OCI-LY7 (cell line): ENCODE results near the gene CTDSP1. TPM values are rescaled to one million over a fixed set of nuclear protein-coding genes. Genes with fewer than 3 reads are reported as not detected.

Experiments used
- BruUV-seq: library from RNA; stranded (reverse); fragments of 400-500 nt; replicated peaks from 2 replicates; lab custom pipeline; 2021; lab: Mats Ljungman, UMichigan
- CTCF ChIA-PET: fragments of 300-600 bp; sonication (Branson Sonifier 250); formaldehyde crosslinking; loops from one replicate; lab custom pipeline; 2022; ENCODE audit warnings: antibody characterized with exemption; ENCODE audit not compliant: unreplicated experiment; lab: Charles Lee
- POLR2A ChIA-PET: fragments of 300-600 bp; sonication (Branson Sonifier 250); formaldehyde crosslinking; loops from one replicate; lab custom pipeline; 2022; ENCODE audit warnings: antibody characterized with exemption; lab: Charles Lee
- DNase-seq: peaks from one replicate; pipeline ENCODE4 v3.0.0-alpha.2; 2015; ENCODE audit warnings: low spot score
- H2AFZ ChIP-seq: fragments of 200-600 bp; sonication (generic), shearing (Covaris generic); 2 replicates; pipeline ENCODE4 v1.6.1; 2014; ENCODE audit warnings: mild to moderate bottlenecking, antibody characterized with exemption, low read length, moderate library complexity
- H3K27ac ChIP-seq: fragments of 200-600 bp; sonication (generic); 2 replicates; pipeline ENCODE4 v1.5.1; 2014; ENCODE audit warnings: mixed run types, low read depth, mild to moderate bottlenecking, moderate library complexity, low read length, inconsistent platforms; ENCODE audit not compliant: poor library complexity, severe bottlenecking
- H3K36me3 ChIP-seq: fragments of 200-600 bp; sonication (generic); 2 replicates; pipeline ENCODE4 v1.6.1; 2014; ENCODE audit warnings: mild to moderate bottlenecking, antibody characterized with exemption, low read length, moderate library complexity, mixed read lengths; ENCODE audit not compliant: insufficient read depth
- H3K4me1 ChIP-seq: fragments of 200-600 bp; sonication (generic); 2 replicates; pipeline ENCODE4 v1.5.1; 2014; ENCODE audit warnings: mild to moderate bottlenecking, low read length; ENCODE audit not compliant: insufficient read depth, poor library complexity, severe bottlenecking
- H3K4me2 ChIP-seq: fragments of 200-600 bp; sonication (generic); 2 replicates; pipeline ENCODE4 v1.6.1; 2014; ENCODE audit warnings: mild to moderate bottlenecking, low read length
- H3K4me3 ChIP-seq: fragments of 200-600 bp; sonication (generic); 2 replicates; pipeline ENCODE4 v1.5.1; 2014; ENCODE audit warnings: mild to moderate bottlenecking, low read depth, low read length; ENCODE audit not compliant: poor library complexity, severe bottlenecking
- H3K79me2 ChIP-seq: fragments of 200-600 bp; sonication (generic); 2 replicates; pipeline ENCODE4 v1.6.1; 2016; ENCODE audit warnings: low read depth, mild to moderate bottlenecking, low read length, moderate library complexity, mixed read lengths; ENCODE audit not compliant: insufficient read depth
- H3K9me2 ChIP-seq: fragments of 200-600 bp; sonication (generic); 2 replicates; pipeline ENCODE4 v1.6.1; 2016; ENCODE audit warnings: mild to moderate bottlenecking, low read length, mixed read lengths; ENCODE audit not compliant: insufficient read depth
- H3K9me3 ChIP-seq: fragments of 200-600 bp; sonication (generic); 2 replicates; pipeline ENCODE4 v1.6.1; 2014; ENCODE audit warnings: mild to moderate bottlenecking, mixed run types, low read length, mixed read lengths
- H4K20me1 ChIP-seq: fragments of 200-600 bp; sonication (generic); 2 replicates; pipeline ENCODE4 v1.6.1; 2014; ENCODE audit warnings: mild to moderate bottlenecking, antibody characterized with exemption, low read length, moderate library complexity, mixed read lengths; ENCODE audit not compliant: insufficient read depth
- CTCF ChIP-seq: fragments of 200-600 bp; sonication (generic); conservative IDR thresholded peaks from 2 replicates; pipeline ENCODE4 v1.5.1; 2014; ENCODE audit warnings: mild to moderate bottlenecking, antibody characterized with exemption, low read length, moderate library complexity, mixed read lengths
- EZH2phosphoT487 ChIP-seq: fragments of 200-600 bp; sonication (generic); IDR thresholded peaks from 2 replicates; pipeline ENCODE4 v1.6.1; 2018; ENCODE audit warnings: low read depth, borderline replicate concordance, mild to moderate bottlenecking, mixed run types, antibody characterized with exemption, low read length, moderate library complexity, mixed read lengths
- intact Hi-C: fragments of 100-400 bp; cut with micrococcal nuclease; formaldehyde crosslinking; loops from one replicate; pipeline ENCODE4 v1.10.0; 2022; ENCODE audit not compliant: unreplicated experiment
- total RNA-seq, 2 experiments: library from RNA; depleted of rRNA in 1 of 2; stranded (reverse); fragments of >200 nt in 1 of 2; shearing (Covaris generic) in 1 of 2; gene quantifications; 2 replicates each; pipeline ENCODE4 v1.2.3, GENCODE V29; 2014 to 2022

The CTDSP1 gene
- total RNA-seq, 2 experiments from 2014 or later: 95.3 to 152 TPM

GRCh38 chr2:218435003-218435982 is 35.6 kb downstream of the CTDSP1 start:
- POLR2A ChIA-PET: no interaction called here
- TF ChIP-seq CTCF (no peak), EZH2phosphoT487 (no peak)
- H3K4me1 ChIP-seq: peaks cover 9% of the 10 kb centered on the region
- no peaks in the 10 kb centered on the region for H4K20me1 ChIP-seq
- DNase-seq: no peak
- H3K36me3 ChIP-seq: no peaks in the 10 kb centered on the region
- BruUV-seq: no TSS peak
- no peak overlapping the region for H2AFZ ChIP-seq
- no peaks in the 10 kb centered on the region for H3K9me2 ChIP-seq
- no peak overlapping the region for H3K4me3 ChIP-seq
- no peaks in the 10 kb centered on the region for H3K9me3 ChIP-seq
- CTCF ChIA-PET: no interaction called here
- H3K27ac ChIP-seq: no peak overlapping the region
- no peak overlapping the region for H3K4me2 ChIP-seq
- intact Hi-C loops: loop anchor here (10.0 kb wide), 1 partner anchor 410 kb away; no protein-coding TSS in a partner anchor
- H3K79me2 ChIP-seq: no peaks in the 10 kb centered on the region

- Histone ChIP-seq H3K4me2 (no peak overlapping the region), H3K4me3 (no peak overlapping the region), H3K4me1 (peaks cover 9% of the 10 kb centered on the region), H3K27ac (no peak overlapping the region), H3K36me3 (no peaks in the 10 kb centered on the region), H3K9me3 (no peaks in the 10 kb centered on the region), H3K9me2 (no peaks in the 10 kb centered on the region), H2AFZ (no peak overlapping the region), H4K20me1 (no peaks in the 10 kb centered on the region), H3K79me2 (no peaks in the 10 kb centered on the region)
- BruUV-seq: no TSS peak
- TF ChIP-seq EZH2phosphoT487: no peak
- no peak for TF ChIP-seq CTCF
- intact Hi-C loops: loop anchor here (10.0 kb wide), 1 partner anchor 408 kb away; no protein-coding TSS in a partner anchor
- CTCF ChIA-PET: no interaction called here
- no peak for DNase-seq
- POLR2A ChIA-PET: no interaction called here
These were observed 37.3 kb downstream of the CTDSP1 start for GRCh38 chr2:218436992-218437391.
